HG02763 (cell line): Measurements from ENCODE around the gene STK32C.

Experiments used
- ATAC-seq: cut with Tn5 transposase; IDR thresholded peaks from one replicate; pipeline ENCODE4 v1.9.1; 2021; ENCODE audit warnings: mild to moderate bottlenecking, moderate library complexity; ENCODE audit not compliant: unreplicated experiment

STK32C gene

DNA sequence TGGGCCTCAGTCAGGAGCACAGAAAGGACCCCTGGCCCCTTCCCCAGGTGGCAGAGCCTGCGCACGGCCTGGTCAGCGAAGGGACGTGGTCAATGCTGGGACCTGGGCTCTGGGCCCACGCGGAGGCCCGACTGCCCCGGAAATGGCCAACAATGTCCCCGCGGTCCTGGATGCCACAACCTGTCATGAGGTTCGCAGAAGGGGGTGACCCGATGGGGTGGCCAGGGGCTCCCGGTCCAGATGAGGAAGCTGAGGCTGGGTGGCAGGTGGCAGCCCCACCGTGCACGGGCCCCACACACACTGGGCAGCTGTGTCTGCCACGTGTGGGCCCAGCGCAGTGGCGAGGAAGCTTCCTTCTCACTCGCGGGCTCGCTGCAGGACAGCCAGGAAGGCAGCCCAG lies 71.6 kb downstream of the STK32C start:
- ATAC-seq: no peak

DNA sequence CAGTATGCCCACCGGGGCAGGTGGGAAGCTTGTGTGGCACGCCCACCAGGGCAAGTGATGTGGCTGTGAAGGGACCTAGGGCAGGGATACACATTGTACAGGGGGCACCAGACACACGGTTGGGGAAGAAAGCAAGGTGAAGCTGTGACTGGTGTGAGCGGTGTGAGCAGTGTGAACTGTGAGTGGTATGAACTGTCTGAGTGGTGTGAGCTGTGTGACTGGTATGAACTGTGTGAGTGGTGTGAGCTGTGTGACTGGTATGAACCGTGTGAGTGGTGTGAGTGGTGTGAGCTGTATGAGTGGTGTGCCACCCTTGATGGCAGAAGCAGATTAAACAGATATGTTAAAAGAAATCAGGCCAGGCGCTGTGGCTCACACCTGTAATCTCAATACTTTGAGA lies 72.9 kb downstream of the STK32C start:
- no peak for ATAC-seq

GRCh38 chr10:132233501-132234085 lies 74.2 kb downstream of the STK32C start:
- no peak for ATAC-seq

DNA sequence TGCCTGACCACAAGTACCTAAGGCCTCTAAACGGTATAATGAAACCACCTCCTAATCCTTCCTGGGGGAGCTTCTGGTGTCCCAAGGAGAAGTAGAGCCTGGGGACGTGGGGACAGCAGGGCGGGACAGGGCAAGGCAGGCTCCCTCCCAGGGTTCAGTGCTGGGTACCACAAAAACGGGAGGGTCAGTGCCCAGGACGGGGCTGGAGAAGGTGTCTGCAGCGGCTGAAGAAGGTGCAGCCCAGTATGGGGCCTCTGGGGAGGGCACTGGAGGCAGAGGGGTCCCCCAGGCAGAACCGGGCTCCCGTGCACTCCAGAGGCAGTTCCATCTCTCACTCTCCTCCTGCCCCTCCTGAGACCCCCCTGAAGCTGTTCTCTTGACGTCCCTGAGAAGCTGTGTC lies 74.8 kb downstream of the STK32C start:
- no peak for ATAC-seq

- no peak for ATAC-seq
Observed at GRCh38 chr10:132232023-132232951, 75.5 kb downstream of the STK32C start.

- no peak for ATAC-seq
Observed at GRCh38 chr10:132231656-132232022, 76.1 kb downstream of the STK32C start.

DNA sequence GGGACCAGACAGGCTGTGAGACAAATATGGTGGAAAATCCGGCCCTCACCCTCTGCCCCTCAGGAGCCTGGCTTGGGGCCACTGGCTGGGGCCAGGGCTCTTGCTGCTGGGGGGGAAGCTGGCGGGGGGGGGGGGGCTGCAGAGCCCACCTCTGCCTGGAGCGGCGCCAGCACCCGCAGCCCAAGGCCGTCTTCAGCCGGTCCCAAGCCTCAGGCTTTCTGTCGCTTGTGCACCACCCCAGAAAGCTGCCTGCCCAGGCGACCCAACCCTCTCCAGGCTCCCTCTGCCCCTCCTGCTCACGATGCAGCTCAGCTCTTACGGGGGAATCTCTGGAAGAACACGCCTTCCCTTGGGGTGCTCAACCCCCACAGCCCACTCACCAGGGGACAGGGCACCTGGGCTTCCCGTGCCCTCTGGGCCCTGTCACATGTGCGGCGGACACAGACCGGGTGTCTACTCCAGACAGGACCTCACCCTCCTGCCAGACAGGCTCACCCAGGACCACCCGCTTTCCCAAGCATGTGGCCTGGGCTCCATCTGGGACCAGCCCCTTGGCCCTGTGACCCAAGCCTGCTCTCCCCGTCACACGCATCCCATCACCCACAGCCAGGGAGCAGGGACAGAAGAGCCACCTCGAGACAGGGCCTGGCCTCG lies 77.1 kb downstream of the STK32C start:
- no peak for ATAC-seq

- ATAC-seq: peak; percentile 43
Observed at GRCh38 chr10:132229834-132230556, 77.8 kb downstream of the STK32C start.

DNA sequence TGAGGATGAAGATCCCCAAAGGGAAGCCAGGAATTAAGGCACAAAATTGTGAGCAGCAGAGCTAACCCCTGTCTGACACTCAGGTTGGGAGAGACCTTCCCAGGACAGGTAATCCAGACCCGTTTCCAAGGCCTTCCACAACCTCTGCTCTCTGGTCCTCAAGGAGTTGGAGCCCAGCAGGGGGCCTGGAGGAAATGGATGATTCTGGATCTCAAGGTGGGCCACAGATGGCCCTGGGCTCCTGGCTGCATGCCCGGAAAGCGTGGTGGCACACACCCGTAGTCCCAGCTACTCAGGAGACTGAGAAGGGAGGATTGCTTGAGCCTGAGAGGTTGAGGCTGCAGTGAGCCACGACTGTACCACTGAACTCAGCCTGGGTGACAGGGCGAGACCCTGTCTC lies 78.7 kb downstream of the STK32C start:
- no peak for ATAC-seq

- ATAC-seq: no peak
Observed at GRCh38 chr10:132228616-132229015, 79.1 kb downstream of the STK32C start.

DNA sequence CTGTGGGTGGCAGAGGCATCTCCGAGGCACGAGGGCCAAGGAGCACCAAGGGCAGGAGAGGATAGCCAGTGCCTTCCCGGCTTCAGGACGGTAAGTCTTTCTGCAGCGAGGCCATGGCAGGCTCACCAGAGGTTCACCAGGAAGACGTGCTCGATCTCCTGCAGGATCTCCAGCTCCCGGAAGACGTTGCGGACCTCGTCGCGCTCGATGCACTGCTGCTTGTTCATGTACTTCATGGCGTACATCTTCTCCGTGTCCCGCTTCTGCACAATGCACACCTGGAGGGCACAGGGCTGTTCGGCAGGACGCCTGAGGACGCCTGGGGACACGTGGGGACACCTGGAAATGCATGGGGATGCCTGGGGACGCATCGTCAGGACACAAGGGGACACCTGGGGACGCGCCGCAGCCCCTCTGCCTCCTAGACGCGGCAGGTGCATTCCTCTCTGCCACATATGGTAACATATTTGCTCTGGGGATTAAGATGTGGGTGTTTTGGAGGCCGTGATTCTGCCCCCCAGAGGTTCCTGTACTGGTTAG lies 79.8 kb downstream of the STK32C start:
- ATAC-seq: no peak

- ATAC-seq: no peak
Observed at GRCh38 chr10:132226586-132227405, 81.0 kb downstream of the STK32C start.

- no peak for ATAC-seq
Observed at GRCh38 chr10:132225849-132226205, 81.9 kb downstream of the STK32C start.

GRCh38 chr10:132225073-132225848 lies 82.5 kb downstream of the STK32C start:
- ATAC-seq: no peak

GRCh38 chr10:132224343-132225072 lies 83.2 kb downstream of the STK32C start:
- ATAC-seq: no peak

DNA sequence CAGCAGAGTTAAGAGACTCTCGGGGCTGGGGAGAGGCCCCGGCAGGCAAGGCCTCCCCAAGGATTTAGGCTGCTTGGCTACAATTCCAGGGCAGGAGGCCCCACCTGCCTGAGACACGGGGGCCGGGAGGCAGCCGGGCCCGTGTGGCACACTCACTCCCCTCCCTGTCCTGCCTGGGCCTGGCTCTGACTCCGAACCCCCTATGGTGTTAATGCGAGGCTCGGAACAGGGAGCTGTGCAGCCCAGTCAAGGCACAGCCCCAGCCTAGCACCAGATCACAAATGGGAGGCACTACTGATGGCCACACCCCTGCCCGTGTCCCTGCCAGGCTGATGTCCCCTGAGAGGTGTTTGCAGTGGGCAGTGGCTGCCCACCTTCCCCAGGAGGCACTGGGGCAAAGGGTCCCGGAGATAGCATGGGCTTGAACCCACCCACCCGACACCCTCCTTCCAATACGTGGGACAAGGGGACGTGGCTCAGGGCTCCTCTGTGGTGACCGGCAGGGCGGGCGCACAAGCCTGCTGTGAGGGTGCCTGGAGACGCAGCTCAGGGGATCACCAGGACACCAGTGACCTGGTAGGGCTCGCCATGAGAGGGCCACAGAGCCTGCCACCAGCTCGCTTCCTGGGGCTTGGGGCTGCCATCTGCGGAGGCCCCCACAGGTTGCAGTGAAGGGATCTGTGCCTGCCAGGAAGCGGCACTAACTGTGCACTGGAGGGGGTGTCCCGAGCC lies 84.0 kb downstream of the STK32C start:
- ATAC-seq: no peak

GRCh38 chr10:132223156-132223590 lies 84.6 kb downstream of the STK32C start:
- peak; percentile 67 for ATAC-seq

GRCh38 chr10:132222726-132223125 lies 85.0 kb downstream of the STK32C start:
- ATAC-seq: no peak
